Activated CD4-positive, alpha-beta T cell treated with anti-CD3 and anti-CD28 coated beads, Interleukin-2, amount 50 U/mL, for 24 hours (primary cell): Measurements from ENCODE around the gene CACNA2D2.

ENCODE experiments used
- DNase-seq, 2 donors: peaks; one replicate each; pipeline ENCODE4 v3.0.0-alpha.2; 2020; ENCODE audit warnings: low read depth in 1 of 2, low spot score in 1 of 2

The CACNA2D2 gene

GRCh38 chr3:50334339-50335075, 168.9 kb downstream of the CACNA2D2 start:
- DNase-seq = no peak

- no peak for DNase-seq
These were observed 169.6 kb downstream of the CACNA2D2 start for GRCh38 chr3:50333744-50334328.

- DNase-seq = no peak
These were observed 172.0 kb downstream of the CACNA2D2 start for GRCh38 chr3:50331364-50331907.

GRCh38 chr3:50330330-50330729, 173.1 kb downstream of the CACNA2D2 start:
- no peak for DNase-seq

GRCh38 chr3:50327943-50328691, 175.3 kb downstream of the CACNA2D2 start, which contains the start of gene TUSC2:
Gene TUSC2, minus strand, starts transcription at chr3:50328223. Its CDS starts 124 bp downstream, at chr3:50328099.
- DNase-seq = peak; percentile 84 to 94

GRCh38 chr3:50327129-50327528, 176.3 kb downstream of the CACNA2D2 start:
- DNase-seq = no peak

GRCh38 chr3:50326182-50326541, 177.3 kb downstream of the CACNA2D2 start:
- DNase-seq = no peak

- DNase-seq = no peak
These were observed 177.8 kb downstream of the CACNA2D2 start for GRCh38 chr3:50325497-50326181.

GRCh38 chr3:50325113-50325480, 178.3 kb downstream of the CACNA2D2 start:
- no peak for DNase-seq

- no peak for DNase-seq
These were observed 178.9 kb downstream of the CACNA2D2 start for GRCh38 chr3:50324351-50325112.

- no peak for DNase-seq
These were observed 179.7 kb downstream of the CACNA2D2 start for GRCh38 chr3:50323614-50324199.

GRCh38 chr3:50323092-50323600, 180.3 kb downstream of the CACNA2D2 start:
- DNase-seq = no peak

- DNase-seq = no peak
These were observed 180.9 kb downstream of the CACNA2D2 start, which contains the start of gene HYAL2 for GRCh38 chr3:50322386-50323091. Gene HYAL2, minus strand, starts transcription at chr3:50322745. Its CDS starts 2,256 bp downstream, at chr3:50320489.

- no peak for DNase-seq
These were observed 181.4 kb downstream of the CACNA2D2 start for GRCh38 chr3:50322115-50322385.

GRCh38 chr3:50321336-50322114, 181.9 kb downstream of the CACNA2D2 start:
- peak; percentile 75 to 78 for DNase-seq

GRCh38 chr3:50320853-50321335, 182.5 kb downstream of the CACNA2D2 start:
- peak in 1 of 2 donors; percentile 47 for DNase-seq

GRCh38 chr3:50319894-50320625, 183.4 kb downstream of the CACNA2D2 start:
- no peak for DNase-seq
